Measurements from ENCODE around the gene TDO2.

TDO2 gene

GRCh38 chr4:155952501-155952901 lies 49.0 kb downstream of the TDO2 start:
- no peak for DNase-seq (ENCODE audit: extremely low read depth in 1 of 2, low read depth in 1 of 2)

DNA sequence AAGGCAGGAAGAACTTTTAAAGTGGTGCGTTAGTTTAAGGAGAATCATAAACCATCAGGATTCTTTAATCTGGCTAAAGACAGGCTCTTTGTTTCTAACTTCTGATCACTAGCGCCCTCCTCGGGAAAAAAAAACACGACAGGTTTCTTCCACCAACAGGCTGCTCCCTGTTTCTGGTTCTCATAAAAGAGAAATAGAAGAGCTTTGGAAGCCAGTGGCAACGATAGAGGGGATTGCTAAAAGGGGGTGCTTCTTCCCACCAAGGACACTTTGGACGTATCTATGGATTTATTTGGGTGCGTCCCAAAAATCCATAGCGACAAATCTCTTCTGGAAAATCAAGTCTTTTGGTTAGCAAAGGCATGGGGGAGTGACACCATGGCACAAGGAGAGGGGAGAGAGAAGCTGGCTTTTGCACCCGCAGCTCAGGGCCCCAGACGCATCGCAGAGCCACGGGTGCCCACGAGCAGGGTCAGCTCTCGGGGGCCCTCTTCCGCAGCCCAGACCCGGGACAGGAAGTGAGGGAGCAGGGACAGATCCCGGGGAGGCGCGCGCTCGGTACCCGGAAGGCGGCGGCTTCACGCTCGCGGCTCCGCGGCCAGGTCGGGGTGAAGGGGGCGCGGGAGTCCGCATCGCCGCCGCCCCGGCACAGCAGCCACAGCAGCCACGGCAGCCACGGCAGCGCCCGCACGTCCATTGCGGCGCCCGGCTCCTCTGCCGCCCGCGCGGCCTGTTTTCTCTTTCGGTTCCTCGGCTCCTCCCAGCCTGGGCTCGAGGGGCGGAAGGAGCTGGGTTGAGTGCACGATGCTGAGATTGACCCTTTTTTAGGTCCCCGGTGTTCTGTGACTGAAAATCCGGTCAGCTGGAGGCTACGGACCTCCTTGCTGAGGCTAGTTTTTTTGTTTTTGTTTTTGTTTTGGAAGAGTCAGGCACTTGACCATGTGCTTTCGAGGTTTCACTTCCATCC lies 49.9 kb downstream of the TDO2 start, which contains the start of gene CTSO:
TSS of gene CTSO (minus strand) at position 716 of the 967 bp plus-strand sequence. CDS start at position 697, 19 bp downstream.
- peak; percentile 46 to 52 for DNase-seq (ENCODE audit: extremely low read depth in 1 of 2, low read depth in 1 of 2)

DNA sequence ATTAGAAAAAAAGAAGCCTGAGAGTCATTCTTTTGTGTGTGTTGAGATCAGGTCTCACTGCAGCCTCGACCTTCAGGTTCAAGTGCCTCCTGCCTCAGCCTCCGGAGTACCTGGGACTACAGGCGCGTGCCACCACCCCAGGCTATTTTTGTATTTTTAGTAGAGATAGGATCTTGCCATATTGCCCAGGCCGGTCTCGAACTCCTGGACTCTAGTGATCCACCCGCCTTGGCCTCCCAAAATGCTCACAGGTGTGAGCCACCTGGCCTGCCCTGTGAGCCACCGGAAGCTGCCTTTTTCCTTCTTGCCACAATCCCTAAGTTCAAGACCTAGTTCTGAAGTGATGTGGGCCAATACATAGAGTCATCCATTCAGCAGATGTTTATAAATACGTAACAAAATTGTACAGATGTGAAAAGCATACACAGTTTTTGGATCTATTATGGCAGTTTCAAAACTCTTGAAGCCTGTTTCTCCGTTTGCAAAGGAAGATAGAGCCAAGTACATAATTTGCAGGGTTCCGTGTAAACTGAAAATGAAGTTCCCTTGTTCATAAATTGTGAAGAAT lies 50.7 kb downstream of the TDO2 start:
- no peak for DNase-seq (ENCODE audit: extremely low read depth in 1 of 2, low read depth in 1 of 2)

GRCh38 chr4:155954939-155955338 lies 51.4 kb downstream of the TDO2 start:
- DNase-seq (ENCODE audit: extremely low read depth in 1 of 2, low read depth in 1 of 2) = no peak

DNA sequence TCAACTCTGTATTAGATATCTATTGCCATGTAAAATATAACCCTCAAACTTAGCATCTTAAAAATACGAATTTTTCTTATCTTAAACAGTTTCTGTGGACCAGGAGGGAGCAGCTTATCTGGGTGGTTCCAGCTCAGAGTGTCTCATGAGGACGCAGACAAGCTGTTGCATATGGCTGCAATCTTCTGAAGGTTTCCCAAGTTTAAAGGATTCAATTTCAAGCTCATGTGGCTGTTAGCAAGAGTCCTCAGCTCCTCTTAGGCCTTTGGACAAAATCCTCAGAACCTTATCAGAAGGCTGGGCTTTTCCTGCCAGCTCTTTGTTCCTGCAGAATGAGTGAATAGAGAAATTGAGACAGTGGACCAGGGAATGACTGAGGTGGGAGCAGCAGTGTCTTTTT lies 53.0 kb downstream of the TDO2 start:
- no peak for DNase-seq (ENCODE audit: extremely low read depth in 1 of 2, low read depth in 1 of 2)

- no peak for DNase-seq (ENCODE audit: extremely low read depth in 1 of 2, low read depth in 1 of 2)
Observed at GRCh38 chr4:155959417-155959816, 55.9 kb downstream of the TDO2 start.

DNA sequence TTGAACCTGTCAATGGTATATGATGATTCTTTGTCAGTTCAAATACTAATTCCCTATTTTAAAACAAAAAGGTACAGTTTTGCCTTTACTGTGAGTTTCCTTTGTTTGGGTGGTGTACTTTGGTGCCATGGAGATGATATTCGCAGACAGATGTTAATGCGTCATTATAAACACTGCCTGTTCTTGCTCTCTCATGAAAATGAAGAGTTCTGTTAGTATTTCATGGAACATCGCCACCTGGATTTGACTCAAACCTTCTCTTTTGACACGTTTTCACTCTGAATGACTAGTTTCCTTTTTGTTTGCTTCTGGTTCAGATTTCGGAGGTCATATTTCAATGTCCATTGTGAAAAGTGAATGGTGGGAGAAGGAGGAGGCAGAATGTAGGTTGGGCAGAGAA lies 57.0 kb downstream of the TDO2 start:
- DNase-seq (ENCODE audit: extremely low read depth in 1 of 2, low read depth in 1 of 2) = no peak

- no peak for DNase-seq (ENCODE audit: extremely low read depth in 1 of 2, low read depth in 1 of 2)
Observed at GRCh38 chr4:155961575-155961974, 58.1 kb downstream of the TDO2 start.

DNA sequence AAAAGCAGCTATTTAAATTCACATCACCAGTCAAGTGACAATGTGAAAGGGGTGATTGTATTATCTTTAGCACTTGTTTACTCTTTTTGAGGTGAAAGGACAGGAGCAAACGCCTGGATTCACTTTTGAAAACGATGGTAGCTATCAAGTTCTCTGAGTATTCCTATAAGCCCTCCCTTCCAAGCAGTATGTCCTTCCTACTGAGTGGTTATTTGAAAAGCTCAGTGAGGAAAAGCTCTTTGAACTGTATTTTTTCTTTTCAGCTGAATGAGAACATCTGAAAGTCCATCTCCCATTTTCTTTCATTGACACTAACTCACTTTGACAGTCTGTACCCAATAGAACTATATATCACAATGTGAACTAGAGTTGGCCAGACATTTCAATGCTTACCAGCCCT lies 59.3 kb downstream of the TDO2 start:
- no peak for DNase-seq (ENCODE audit: extremely low read depth in 1 of 2, low read depth in 1 of 2)

DNA sequence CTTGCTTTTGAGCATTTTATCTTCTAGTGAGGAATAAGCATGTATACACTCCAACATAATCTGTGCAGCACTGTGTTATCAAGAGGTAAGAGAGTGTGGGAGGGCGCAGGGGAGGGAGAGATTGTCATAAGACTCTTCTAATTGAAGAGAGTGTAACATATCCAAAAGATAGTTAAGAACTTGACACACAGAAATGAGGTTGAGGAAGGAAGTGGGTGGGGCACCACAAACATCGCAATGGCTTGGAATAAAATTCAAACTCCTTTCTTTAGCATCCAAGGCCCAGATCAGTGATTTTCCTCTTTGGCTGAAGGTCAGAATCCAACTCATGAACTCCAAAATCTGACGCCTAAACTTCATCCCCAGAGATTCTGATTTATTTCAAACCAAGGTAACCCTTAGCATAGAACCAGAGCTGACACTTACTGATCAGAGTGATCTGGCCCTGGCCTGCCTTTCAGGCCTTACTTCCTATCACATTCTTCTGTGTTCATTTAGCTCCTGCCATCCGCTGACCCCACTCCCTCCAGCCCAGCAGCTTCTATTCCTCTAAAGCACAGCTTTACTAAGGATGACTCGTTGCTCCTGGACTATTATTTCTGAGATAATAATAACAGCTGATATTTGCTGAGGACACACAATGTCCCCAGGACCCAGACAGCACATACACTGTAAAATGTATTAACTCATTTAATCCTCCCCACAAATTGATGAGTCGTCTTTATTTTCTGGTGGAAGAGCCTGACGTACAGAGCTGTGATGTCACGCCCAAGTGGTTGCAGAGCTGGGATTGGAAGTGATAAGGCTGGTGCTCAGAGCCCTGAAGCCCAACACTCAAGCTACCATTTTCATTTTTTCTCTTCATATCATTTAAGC lies 60.8 kb downstream of the TDO2 start:
- DNase-seq (ENCODE audit: extremely low read depth in 1 of 2, low read depth in 1 of 2) = no peak

- no peak for DNase-seq (ENCODE audit: extremely low read depth in 1 of 2, low read depth in 1 of 2)
Observed at GRCh38 chr4:155966171-155966570, 62.7 kb downstream of the TDO2 start.

DNA sequence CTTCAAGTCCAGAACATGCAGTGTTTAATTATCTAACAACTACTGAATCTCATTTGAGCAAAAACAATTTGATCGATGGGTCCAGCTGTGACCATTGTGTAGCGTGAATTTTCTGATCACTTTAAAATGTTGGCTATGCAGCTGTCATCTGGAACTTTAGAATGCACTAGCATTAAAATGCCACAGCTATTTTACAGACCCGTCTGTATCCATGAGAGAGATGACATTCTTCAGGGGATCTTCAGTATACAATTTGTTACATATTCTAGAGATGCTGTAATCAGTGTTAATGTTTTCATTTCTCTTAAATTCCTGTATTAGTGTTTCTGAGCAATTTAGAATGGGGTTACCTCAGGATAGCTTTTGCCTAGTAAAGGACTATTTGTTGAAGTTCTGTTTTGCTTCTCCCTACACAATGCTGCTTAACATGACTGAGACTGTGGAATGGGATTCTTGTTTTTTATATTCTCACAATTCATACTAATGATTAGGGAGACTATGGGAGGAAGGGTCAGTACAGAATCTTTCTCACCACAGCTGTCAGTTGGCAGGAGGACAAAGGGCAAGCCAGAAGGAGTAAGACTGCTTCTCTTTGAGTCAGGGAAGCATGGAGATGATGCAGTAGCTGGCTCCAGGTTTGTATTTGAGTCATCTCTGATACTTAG lies 63.4 kb downstream of the TDO2 start:
- no peak for DNase-seq (ENCODE audit: extremely low read depth in 1 of 2, low read depth in 1 of 2)

Measured in stimulated activated CD8-positive, alpha-beta memory T cell treated with anti-CD3 and anti-CD28 coated beads, Interleukin-7, amount 100 ng/mL, for 48 hours (primary cell).